NCI-H1105 (cell line): Measurements from ENCODE around the gene BMP8A.

Experiments used
- DNase-seq: peaks from one replicate; lab custom pipeline; 2025; lab: John Stamatoyannopoulos, UW

BMP8A gene

DNA sequence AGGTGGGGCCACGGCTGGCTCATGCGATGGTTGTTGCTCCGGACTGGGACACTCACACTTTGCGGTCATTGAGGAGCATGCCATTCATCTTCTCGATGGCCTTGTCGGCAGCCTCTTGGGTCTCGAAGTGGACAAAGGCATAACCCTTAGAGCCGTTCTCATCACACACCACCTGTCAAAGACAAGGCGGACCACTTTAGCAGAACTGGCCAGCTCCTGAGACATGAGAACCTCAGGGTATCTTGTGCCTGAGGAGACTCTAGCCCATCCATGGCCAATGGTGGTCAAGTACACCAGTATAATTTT lies 79.7 kb downstream of the BMP8A start:
- DNase-seq = no peak

- no peak for DNase-seq
These were observed 81.1 kb downstream of the BMP8A start for GRCh38 chr1:39572379-39573096.

GRCh38 chr1:39573097-39573465 lies 81.6 kb downstream of the BMP8A start:
- DNase-seq = no peak

GRCh38 chr1:39573736-39574624 lies 82.5 kb downstream of the BMP8A start:
- no peak for DNase-seq

GRCh38 chr1:39574646-39575045 lies 83.2 kb downstream of the BMP8A start:
- DNase-seq = no peak
